Osteoblast (primary cell): ENCODE results near the gene DACH1. TPM values are rescaled to one million over a fixed set of nuclear protein-coding genes. Genes with fewer than 3 reads are reported as not detected.

Experiments used
- DNase-seq: peaks from one replicate; pipeline ENCODE4 v3.0.0; 2011; ENCODE audit warnings: low spot score, mixed read lengths; ENCODE audit not compliant: insufficient read length; ENCODE audit errors: missing footprints
- H2AFZ ChIP-seq: 2 replicates; pipeline ENCODE4 v1.6.0; 2011; ENCODE audit warnings: mild to moderate bottlenecking, low read length
- H3K27ac ChIP-seq: 2 replicates; pipeline ENCODE4 v1.5.1; 2011; ENCODE audit warnings: mild to moderate bottlenecking, low read depth, low read length, moderate library complexity
- H3K27me3 ChIP-seq: 2 replicates; pipeline ENCODE4 v1.6.0; 2012; ENCODE audit warnings: mild to moderate bottlenecking, control low read depth, inconsistent platforms, low read length, moderate library complexity; ENCODE audit not compliant: insufficient read depth
- H3K36me3 ChIP-seq: 2 replicates; pipeline ENCODE4 v1.5.1; 2011; ENCODE audit warnings: mild to moderate bottlenecking, low read length, control low read depth, moderate library complexity; ENCODE audit not compliant: insufficient read depth
- H3K4me1 ChIP-seq: 2 replicates; pipeline ENCODE4 v1.5.1; 2011; ENCODE audit warnings: mild to moderate bottlenecking, low read length, control low read depth, moderate library complexity; ENCODE audit not compliant: insufficient read depth
- H3K4me2 ChIP-seq: 2 replicates; pipeline ENCODE4 v1.6.0; 2011; ENCODE audit warnings: mild to moderate bottlenecking, low read length; ENCODE audit not compliant: insufficient read depth
- H3K4me3 ChIP-seq: fragments of 200-600 bp; sonication (generic); 3 replicates; pipeline ENCODE4 v1.5.1; 2012; ENCODE audit warnings: mild to moderate bottlenecking, low read length, inconsistent platforms; ENCODE audit not compliant: insufficient read depth
- H3K79me2 ChIP-seq: 2 replicates; pipeline ENCODE4 v1.6.0; 2012; ENCODE audit warnings: mild to moderate bottlenecking, low read length, control low read depth, inconsistent platforms; ENCODE audit not compliant: insufficient read depth
- H3K9me3 ChIP-seq: 2 replicates; pipeline ENCODE4 v1.5.1; 2011; ENCODE audit warnings: low read depth, low read length, control low read depth
- H4K20me1 ChIP-seq: 2 replicates; pipeline ENCODE4 v1.6.0; 2012; ENCODE audit warnings: mild to moderate bottlenecking, low read length, control low read depth; ENCODE audit not compliant: insufficient read depth
- CTCF ChIP-seq: IDR thresholded peaks from 2 replicates; pipeline ENCODE4 v1.5.1; 2011; ENCODE audit warnings: mild to moderate bottlenecking, low read depth, low read length, moderate library complexity; ENCODE audit errors: extremely low read depth
- total RNA-seq: library from RNA; depleted of rRNA; stranded (reverse); fragments of >200 nt; gene quantifications from 2 replicates; pipeline ENCODE4 v1.2.3, GENCODE V29; 2012

The DACH1 gene
- total RNA-seq, 1 donor: not detected

DNA sequence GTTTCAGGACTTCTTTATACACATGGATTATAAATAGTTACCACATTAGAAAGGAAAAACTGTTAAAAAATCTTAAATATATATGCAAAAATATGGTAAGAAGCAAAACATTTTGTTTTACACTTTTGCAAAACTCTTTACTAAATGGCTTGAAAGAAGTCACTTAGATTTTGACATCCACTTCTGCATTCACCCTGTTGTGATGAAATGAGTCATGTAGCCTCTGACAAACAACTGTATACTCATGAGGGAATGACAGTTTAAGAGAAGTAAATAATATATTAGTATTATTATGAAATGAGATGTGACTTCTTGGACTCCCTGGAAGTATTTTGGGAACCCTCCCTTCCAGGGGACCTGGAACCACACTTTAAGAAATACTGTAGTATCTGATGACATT lies 275.6 kb downstream of the DACH1 start:
- no peak overlapping the region for H3K27ac ChIP-seq
- TF ChIP-seq CTCF: no peak
- no peaks in the 10 kb centered on the region for H4K20me1 ChIP-seq
- H3K4me3 ChIP-seq: no peak overlapping the region
- DNase-seq: no peak
- no peaks in the 10 kb centered on the region for H3K4me1 ChIP-seq
- peaks cover 1% of the 10 kb centered on the region for H3K9me3 ChIP-seq
- H3K27me3 ChIP-seq: no peaks in the 10 kb centered on the region
- H3K4me2 ChIP-seq: no peak overlapping the region
- no peaks in the 10 kb centered on the region for H3K79me2 ChIP-seq
- H3K36me3 ChIP-seq: no peaks in the 10 kb centered on the region
- no peak overlapping the region for H2AFZ ChIP-seq

GRCh38 chr13:71590654-71591148 lies 276.3 kb downstream of the DACH1 start:
- Histone ChIP-seq H3K79me2 (no peaks in the 10 kb centered on the region), H3K27me3 (no peaks in the 10 kb centered on the region), H3K9me3 (no peaks in the 10 kb centered on the region), H3K4me2 (no peak overlapping the region), H3K4me1 (no peaks in the 10 kb centered on the region), H3K27ac (no peak overlapping the region), H4K20me1 (no peaks in the 10 kb centered on the region), H3K36me3 (no peaks in the 10 kb centered on the region), H3K4me3 (no peak overlapping the region), H2AFZ (no peak overlapping the region)
- no peak for TF ChIP-seq CTCF
- DNase-seq: no peak

DNA sequence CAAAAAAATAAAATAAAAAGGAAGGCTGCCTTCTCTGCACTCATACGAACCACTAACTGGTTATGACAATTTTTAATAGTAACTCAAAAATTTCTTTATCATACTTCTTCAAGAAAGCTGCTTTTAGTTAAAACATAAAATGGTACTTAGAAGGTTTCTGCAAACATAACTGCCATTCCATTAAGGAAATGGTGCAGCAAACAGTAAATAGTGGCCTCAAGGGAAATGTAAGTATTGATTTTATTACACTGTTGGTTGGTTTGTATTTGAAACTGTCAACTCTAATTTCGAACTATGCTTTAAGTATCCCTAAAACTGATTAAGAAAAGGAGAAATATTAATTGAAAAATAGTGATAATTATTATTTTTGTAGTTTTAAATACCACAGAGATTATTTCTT lies 278.0 kb downstream of the DACH1 start:
- H3K36me3 ChIP-seq: no peaks in the 10 kb centered on the region
- no peaks in the 10 kb centered on the region for H3K79me2 ChIP-seq
- H3K27ac ChIP-seq: no peak overlapping the region
- H4K20me1 ChIP-seq: no peaks in the 10 kb centered on the region
- no peak overlapping the region for H2AFZ ChIP-seq
- H3K9me3 ChIP-seq: peaks cover 3% of the 10 kb centered on the region
- no peak for TF ChIP-seq CTCF
- no peak overlapping the region for H3K4me3 ChIP-seq
- H3K4me2 ChIP-seq: no peak overlapping the region
- DNase-seq: no peak
- no peaks in the 10 kb centered on the region for H3K27me3 ChIP-seq
- no peaks in the 10 kb centered on the region for H3K4me1 ChIP-seq

DNA sequence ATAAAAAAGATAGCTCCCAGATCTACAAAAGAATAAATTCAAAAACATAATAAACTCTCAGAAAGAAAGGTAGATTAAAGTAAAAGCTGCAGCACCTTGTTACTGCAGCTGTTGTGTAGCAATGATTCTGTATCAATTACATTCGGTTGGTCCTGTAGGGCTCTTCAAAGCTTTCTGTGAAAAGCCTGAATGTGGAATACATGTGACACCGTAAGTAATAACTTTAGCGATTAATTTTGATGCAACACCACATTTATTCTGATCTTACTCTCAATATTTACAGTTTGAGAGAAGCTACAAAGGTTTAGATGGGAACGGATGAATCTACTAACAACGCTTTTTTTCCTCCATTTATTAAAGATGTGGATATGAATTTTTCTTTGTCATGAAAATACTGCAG lies 279.2 kb downstream of the DACH1 start:
- H3K79me2 ChIP-seq: no peaks in the 10 kb centered on the region
- no peaks in the 10 kb centered on the region for H4K20me1 ChIP-seq

More for the DNA sequence above, 279.2 kb downstream of the DACH1 start:
- H3K4me3 ChIP-seq: no peak overlapping the region
- no peak overlapping the region for H3K27ac ChIP-seq
- H3K27me3 ChIP-seq: no peaks in the 10 kb centered on the region
- H2AFZ ChIP-seq: no peak overlapping the region
- H3K9me3 ChIP-seq: peaks cover 3% of the 10 kb centered on the region
- no peak overlapping the region for H3K4me2 ChIP-seq
- H3K4me1 ChIP-seq: no peaks in the 10 kb centered on the region
- DNase-seq: no peak
- TF ChIP-seq CTCF: no peak
- no peaks in the 10 kb centered on the region for H3K36me3 ChIP-seq
